HG03108 (cell line): ENCODE measurements around the gene TTC9.

ENCODE experiments used
- ATAC-seq: cut with Tn5 transposase; IDR thresholded peaks from one replicate; pipeline ENCODE4 v1.9.1; 2021; ENCODE audit warnings: moderate library complexity; ENCODE audit not compliant: unreplicated experiment

Gene TTC9

DNA sequence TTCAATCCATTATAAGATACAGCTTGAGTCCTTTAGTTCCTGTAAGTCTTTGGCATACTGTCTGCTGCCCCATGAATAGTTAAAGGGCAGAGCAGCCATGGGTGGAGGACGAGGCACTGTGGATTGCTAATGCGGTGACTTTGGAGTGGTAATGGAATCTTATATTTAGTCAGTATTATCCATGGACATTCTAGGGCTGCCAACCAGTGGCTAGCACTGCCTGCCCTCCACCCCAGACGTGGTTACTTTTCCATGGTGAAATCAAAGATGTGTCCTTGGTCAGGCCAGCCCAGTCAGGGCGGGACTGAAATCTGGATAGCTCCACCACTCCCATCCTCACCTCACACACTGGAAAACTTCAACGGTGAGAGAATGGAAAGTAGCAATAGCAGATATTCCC is 2.3 kb downstream of the TTC9 start:
- no peak for ATAC-seq

DNA sequence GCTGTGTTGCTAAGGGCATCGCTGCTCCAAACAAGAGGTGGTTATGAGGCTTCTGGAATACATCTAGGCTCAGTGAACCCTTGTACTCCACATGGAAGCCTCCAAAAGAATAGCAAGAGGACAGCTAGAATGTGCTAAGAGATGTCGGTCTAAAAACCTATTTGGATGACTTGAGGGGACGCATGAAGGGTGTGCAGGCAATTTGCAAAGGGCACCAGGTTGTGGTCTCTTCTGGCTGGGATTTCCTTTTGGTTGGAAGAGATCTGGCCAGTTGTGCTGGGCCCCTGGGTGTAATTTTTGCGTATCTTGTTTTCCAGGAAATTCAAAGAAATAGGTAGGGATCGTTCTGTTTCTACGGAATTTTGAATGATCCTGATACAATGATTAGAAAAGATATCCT is 4.2 kb downstream of the TTC9 start:
- ATAC-seq = no peak

DNA sequence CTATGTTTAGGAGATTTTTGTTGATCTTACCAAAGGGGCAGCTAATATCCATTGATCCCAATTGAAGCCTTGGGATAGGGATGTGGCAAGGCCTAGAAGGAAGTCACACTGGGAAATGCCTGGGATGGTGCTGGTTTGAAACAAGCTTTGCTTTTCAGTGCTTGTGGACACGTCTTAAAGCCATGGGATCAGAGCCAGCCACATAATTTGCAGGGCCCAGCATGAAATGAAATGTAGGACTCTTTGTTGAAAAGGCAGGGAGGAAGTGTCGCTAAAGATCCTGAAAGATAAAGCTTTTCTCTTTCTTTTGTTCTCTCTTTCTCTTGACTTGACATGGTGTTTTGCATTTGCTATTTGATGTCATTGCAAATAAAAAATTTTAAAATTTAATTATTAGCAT is 5.0 kb downstream of the TTC9 start:
- ATAC-seq = no peak

DNA sequence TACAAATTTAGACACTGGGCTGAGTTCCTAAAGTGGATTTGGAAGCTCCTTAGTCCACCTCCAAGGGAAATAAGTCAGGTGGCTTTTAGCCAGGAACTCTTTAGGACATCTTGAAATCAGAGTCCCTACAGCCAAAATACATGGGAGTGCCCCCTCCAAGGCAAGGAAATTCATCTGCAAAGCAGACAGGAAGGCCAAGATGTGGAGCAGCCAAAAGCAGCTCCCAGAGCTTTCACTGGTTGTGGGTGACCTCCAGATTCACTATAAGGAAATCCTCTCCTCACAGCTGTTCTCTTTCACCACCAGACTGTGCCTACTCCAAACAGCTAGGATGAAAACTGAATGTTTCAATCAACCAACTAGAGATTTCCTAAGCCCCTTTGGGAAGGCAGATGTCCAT is 6.6 kb downstream of the TTC9 start:
- ATAC-seq = no peak

DNA sequence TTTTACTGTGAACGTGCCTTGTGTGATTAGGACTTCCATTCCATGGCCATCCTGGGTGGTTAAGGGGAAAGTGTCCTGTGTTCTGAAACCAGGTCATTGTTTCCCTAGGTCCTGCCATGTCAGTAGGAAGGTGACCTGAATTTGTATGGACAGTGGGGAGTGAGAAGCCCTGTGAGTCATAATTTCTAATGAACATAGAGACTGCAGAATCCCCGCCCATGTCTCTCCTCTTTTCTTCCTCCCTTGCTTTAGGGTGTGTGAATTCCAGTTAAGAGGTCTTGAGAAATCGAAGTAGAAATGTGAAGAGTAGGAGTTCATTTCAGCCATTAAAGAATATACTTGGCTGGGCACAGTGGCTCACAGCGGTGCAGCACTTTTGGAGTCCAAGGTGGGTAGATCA is 8.1 kb downstream of the TTC9 start:
- ATAC-seq = no peak

DNA sequence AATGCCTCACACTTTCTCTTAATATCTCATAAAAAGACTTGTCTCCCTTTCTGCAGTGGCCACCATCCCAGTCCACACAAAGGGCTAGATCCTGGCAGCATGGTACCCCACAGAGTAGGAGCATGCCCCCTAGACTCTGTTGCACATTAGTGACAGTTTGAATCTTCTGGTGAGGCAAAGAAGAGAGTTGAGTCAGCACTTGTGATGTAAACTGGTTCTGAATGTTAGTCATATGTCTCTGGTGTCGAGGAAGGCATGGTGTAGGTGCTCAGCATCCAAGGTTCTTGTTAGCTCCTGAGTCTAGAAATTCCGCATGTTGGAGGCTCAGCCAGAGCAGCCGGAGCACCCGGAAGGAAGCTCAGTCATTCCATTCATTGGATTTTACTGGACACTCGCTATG is 9.8 kb downstream of the TTC9 start:
- ATAC-seq = no peak

DNA sequence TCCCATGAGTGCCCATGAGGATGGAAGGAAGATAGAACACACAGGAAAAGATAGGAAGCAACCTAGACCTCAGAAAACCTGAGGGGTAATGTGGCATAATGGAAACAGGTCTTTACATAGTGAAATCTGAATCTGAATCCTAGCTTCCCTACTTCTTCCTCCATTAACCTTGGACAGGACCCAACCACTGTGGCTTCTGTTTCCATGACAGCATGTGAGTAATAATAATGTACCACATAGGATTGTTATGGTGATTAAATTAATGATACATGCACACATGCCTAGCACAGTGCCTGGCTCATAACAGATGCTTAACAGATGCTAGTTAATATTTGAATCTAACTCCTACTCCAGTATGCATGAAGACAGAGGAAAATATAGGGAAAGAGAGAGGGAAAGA is 11.2 kb downstream of the TTC9 start:
- ATAC-seq = no peak

DNA sequence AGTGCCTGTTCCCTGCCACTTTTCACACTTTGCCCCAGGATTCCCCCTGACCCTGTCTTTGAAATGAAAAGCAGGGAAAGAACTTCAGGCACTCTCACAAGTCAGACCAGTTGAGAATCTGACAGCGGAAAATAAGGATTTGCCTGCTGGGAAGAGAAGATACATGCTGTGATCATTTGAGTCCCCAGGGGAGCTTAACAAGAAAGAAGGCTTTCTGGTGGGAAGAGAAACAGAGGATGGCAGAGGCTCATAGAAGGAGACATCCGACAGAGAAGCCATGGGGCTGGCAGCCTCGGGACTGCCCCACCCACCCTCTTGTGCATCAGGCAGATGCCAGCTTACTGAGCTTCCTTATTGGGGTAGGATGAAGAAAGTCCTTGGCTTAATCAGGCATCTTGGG is 11.9 kb downstream of the TTC9 start:
- no peak for ATAC-seq

DNA sequence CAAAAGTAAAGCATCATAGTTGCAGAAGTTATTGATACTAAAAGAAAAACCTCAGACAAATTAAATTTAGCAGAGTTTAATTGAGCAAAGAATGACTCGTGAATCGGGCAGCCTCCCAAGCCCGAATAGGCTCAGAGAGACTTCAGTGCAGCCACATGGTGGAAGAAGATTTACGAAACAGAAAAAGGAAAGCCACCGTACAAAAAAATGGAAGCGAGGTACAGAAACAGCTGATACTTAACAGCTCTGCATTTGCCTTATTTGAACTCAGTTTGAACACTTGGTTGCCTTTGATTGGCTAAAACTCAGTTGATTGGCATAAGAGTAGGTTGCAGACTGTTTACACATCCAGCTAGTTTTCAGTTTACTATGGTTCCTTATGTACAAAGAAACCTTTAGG is 12.9 kb downstream of the TTC9 start:
- no peak for ATAC-seq

DNA sequence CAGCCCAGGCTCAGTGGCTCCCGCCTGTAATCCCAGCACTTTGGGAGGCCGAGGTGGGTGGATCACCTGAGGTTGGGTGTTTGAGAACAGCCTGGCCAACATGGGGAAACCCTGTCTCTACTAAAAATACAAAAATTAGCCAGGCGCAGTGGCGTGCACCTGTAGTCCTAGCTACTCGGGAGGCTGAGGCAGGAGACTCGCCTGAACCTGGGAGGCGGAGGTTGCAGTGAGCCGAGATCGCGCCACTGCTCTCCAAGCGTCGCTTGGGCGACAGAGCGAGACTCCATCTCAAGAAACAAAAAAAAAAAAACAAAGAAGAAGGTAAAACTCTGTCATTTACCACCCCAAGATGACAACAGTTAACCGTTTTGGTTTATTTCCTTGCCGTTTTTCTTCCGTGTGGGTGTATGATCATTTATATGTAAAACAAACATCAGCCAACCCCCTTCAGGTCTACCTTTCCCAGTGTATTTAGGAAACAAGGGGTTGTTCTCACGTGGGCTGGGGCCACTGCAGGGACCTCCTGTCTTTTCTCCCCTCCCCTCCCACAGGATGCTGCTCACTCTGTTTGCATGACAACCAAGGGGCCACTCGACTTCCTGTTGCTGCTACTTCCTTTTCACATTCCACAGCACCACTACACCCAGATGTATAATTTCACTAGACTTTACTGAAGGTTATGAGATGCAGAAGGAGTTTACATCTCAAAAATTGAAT is 13.6 kb downstream of the TTC9 start:
- peak; percentile 62 for ATAC-seq

DNA sequence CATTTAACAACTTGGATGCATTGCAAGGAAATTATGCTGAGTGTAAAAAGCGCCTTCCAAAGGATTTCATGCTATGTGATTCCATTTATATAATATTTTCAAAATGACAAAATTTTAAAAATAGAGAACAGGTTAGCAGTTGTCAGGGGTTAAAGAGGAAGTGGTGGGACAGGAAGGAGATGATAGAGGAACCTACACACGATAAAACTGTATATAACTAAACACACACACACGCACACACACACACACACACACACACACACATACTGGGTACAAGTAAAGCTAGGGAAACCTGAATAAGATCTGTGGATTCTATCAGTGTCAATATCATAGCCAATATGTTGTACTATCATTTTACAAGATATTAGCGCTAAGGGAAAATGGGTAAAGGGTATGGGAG is 17.2 kb downstream of the TTC9 start:
- no peak for ATAC-seq

DNA sequence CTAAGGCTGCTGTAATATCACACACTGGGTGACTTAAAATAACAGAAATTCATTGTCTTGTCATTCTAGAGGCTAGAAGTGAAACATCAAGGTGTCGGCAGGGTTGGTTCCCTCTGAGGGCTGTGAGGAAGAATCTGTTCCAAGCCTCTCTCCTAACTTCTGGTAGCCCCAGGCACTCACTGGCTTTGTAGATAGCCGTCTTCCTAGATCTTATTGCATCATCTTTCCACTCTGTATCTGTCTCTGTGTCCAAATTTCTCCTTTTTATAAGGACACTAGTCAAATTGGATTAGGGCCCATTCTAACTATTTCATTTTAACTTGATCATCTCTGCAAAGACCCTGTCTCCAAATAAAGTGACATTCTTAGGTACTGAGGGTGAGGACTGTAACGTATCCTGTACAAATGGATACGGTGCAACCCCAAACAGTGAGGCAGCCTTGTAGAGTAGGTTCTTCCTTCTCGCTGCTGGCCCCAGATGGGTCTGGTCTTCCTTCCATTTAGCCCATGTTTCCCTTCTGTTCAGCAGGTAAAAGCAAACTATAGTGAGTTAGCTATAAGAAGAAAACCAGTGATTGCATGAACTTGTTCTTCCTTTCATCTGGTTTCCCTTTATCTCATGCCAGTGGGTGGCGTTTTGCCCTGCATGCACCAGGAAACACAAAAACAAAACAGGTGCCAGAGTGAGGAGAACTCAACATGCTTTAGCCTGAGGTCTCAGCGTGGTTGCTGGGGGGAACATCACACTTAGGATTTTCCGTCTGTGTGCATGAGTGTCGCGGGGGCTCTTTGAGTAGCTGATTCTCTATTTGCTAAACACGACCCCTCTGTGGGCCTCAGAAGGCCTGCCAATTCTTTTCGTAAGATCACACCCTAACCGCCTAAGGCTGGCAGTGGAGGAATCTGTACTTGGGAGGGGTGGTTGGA is 19.5 kb downstream of the TTC9 start:
- ATAC-seq = no peak

DNA sequence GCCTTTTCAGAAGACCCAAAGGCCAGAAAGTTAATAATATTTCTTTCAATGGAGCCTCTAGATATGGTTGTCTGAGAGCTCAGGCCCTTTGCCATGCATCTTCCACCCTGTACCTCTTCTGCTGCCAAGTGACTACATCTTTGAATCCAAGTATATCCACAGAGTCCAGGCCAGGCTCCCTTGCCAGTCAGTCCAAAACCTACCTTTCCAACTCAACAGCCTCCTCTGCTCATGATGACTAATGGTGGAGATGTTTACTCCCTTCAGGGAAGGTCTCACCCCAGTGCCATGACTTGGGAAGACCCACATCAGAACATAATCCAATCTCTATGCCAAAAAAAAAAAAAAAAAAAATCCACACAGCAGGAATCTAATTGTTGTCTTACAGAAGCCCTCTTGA is 20.4 kb downstream of the TTC9 start:
- no peak for ATAC-seq

DNA sequence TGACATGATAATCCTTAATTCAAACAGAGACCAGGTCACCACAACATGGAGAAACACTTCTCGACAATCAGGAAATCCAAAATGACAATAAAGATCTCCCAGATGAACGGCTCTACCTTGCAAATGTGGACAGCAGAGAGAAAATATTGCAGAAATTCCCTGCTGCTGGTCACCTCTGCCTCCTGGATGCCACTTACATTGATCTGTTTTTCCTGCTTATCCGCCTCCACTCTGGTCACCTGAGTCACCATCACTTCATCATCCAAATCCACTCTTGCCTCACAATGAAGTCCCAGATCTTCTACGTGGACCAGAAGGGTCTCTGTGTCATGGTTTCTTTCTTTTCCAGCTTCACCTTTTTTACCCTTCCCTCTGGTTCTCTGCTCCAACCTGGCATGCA is 21.1 kb downstream of the TTC9 start:
- ATAC-seq = no peak

DNA sequence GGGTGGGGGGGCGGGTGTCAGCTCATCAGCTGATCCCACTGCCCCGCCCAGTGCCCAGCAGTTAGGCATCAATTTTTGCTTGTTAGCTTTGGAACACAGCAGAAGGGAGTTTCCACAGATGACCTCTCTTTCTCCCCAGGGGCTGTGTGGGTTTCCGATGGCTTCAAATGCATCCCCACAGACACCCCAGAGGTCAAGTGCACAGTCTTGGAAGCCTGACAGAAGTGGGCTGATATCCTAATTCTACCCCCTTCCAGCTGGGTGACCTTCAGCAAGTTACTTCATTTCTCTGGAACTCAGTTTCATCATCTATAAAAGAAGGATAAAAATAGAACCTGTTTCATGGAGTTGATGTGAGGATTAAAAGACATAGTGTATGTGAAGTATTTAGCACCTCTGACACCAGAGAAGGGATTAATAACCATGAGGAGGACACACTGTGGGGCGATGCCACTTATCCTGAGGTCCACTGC is 22.0 kb downstream of the TTC9 start:
- peak; percentile 58 for ATAC-seq

DNA sequence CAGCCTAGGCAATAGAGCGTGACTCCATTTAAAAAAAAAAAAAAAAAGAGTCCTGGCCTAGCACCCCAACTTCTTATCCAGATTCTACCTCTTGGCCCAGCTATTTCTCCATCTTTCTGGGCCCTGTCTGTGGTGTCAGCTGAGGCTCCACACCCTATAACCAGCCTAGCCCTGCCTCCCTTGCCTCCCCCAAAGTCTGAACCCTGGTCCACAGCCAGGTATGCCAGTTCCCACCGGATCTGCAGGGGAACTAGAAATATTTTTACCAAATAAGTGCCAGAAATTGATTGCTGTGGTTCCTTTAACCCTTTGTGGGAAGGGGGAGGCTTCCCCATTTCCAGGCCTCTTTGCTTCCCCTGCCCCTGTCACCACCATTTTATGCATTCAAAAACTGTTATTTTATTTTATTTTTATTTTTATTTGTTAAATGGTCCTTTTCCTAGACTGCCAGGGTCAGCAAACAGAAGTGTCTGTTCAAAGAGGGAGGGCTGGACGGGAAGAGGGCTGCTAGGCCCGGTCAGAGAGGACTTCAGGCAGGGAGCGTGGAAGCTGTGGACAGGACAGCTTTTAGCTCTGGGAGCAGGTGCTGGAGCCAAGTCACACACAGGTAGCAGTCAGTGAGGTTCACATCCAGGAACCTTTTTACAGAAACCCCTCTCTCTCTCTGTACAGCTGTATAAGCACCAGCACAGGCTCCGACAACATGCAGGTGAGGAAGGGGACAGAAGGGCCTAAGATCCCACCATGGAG is 23.2 kb downstream of the TTC9 start:
- peak; percentile 2 for ATAC-seq

DNA sequence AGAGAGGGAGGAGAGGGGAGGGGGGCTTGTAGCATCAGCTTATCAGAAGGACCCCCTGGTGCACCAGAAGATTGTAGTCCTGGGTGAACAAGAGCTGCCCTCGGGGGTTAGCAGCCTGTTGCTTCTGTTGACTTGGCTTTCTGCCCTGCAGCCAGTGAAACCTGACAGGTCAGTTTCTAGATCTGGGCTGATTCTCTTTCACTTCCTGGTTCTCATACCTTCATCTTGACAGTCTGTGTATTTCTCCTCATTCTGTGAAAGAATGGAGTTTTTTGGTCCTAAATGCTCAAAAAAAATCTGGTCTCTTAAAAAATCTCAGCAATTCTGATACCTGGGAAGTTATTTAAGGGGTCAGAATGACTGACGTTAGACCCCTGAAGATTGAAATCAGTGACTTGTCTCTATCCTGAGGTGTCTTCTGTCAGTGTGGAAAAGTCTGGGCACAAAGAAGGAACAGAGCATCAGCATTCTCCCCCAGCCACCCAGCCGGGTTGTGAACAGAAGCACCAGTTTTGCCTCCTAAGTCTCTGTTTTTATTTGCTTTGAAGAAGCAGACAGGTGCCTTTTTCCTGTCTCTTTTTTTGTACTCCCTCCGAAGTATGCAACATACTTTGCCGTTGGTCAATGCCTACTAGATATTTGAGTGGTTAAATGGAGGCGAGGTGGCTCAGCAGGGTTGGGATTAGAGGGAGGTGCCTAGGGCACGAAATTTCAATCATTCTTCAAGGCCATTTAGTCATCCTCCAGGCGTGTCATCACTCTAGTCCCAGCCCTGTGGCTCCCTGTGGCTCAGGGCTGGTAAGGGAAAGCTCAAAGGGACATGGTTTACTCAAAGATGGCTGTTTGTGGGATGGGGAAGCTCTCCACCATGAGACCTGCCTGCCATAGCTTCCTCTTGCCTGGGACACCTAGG is 24.0 kb downstream of the TTC9 start:
- peak; percentile 32 for ATAC-seq

DNA sequence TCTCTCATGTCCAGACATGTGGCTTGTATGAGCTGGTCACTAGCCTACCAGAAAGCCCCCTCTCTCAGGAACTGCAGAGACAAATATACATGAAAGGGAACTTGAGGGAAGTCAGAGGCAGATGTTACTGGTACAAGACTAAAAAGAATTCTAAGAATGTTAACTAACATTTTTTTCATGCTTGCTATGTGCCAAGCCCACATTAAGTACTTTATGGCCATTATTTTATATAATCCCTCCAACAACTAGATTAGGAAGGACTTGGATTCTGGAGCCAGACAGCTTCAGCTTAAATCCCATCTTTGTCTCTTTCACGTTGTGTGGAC is 24.6 kb downstream of the TTC9 start:
- no peak for ATAC-seq

DNA sequence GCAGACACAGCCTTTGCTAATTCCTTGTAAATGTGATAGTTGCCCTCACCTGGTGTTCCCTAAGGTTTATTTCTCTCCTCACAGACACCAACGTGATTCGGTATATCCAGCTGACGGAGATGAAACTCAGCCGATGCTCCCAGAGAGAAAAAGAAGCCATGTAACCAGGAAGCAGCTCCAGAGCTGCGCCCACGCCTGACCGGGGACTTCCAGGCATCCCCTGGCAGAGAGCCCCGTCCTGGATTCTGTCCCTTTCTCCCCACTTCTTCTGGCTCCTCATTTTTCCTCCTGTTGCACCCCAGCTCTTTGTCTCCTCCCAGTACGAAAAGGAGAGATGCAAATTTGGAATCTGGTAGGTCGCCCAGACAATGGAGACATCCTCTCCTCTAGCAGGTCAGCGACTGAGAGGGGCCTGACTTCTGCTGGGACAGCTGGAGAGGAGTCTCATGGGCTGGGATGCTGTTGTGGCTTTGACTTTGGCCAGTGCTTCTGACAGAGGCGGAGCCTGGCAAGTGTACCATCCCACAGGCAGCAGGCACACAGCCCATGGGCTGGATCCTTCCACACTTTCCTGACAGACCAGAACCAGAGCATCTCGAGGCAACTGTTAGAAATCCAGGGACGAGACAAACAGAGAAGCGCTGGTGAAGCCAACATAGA is 29.4 kb downstream of the TTC9 start:
- no peak for ATAC-seq
